Smooth muscle cell (in vitro differentiated cells): ENCODE results near the gene ACOT6. TPM values are rescaled to one million over a fixed set of nuclear protein-coding genes. Genes with fewer than 3 reads are reported as not detected.

Experiments used
- DNase-seq: peaks from one replicate; lab custom pipeline; 2025; ENCODE audit not compliant: unreplicated experiment; lab: John Stamatoyannopoulos, UW
- H2AFZ ChIP-seq: fragments of 200-600 bp; sonication (generic); 2 replicates; pipeline ENCODE4 v1.6.0; 2016; ENCODE audit warnings: antibody characterized with exemption, low read depth, mild to moderate bottlenecking
- H3F3A ChIP-seq: fragments of 200-600 bp; sonication (generic); 2 replicates; pipeline ENCODE4 v1.6.0; 2017; ENCODE audit warnings: antibody characterized with exemption, low read depth
- H3K27ac ChIP-seq: fragments of 200-600 bp; sonication (generic); 2 replicates; pipeline ENCODE4 v1.5.1; 2016; ENCODE audit warnings: low read depth, mild to moderate bottlenecking
- H3K27me3 ChIP-seq: fragments of 200-600 bp; sonication (generic); 2 replicates; pipeline ENCODE4 v1.6.1; 2016; ENCODE audit warnings: low read depth, mild to moderate bottlenecking
- H3K36me3 ChIP-seq: fragments of 200-600 bp; sonication (generic); 2 replicates; pipeline ENCODE4 v1.5.1; 2016; ENCODE audit warnings: low read depth
- H3K4me1 ChIP-seq: fragments of 200-600 bp; sonication (generic); 2 replicates; pipeline ENCODE4 v1.5.1; 2016; ENCODE audit warnings: low read depth
- H3K4me2 ChIP-seq: fragments of 200-600 bp; sonication (generic); 2 replicates; pipeline ENCODE4 v1.6.0; 2016; ENCODE audit warnings: mild to moderate bottlenecking
- H3K4me3 ChIP-seq: fragments of 200-600 bp; sonication (generic); 2 replicates; pipeline ENCODE4 v1.5.1; 2016; ENCODE audit warnings: mild to moderate bottlenecking
- H3K79me2 ChIP-seq: fragments of 200-600 bp; sonication (generic); 2 replicates; pipeline ENCODE4 v1.6.0; 2016; ENCODE audit warnings: low read depth, mild to moderate bottlenecking
- H3K9ac ChIP-seq: fragments of 200-600 bp; sonication (generic); 2 replicates; pipeline ENCODE4 v1.6.0; 2016; ENCODE audit warnings: low read depth
- H3K9me3 ChIP-seq: fragments of 200-600 bp; sonication (generic); replicated peaks from 2 replicates; pipeline ENCODE4 v1.5.1; 2016; ENCODE audit warnings: low read depth
- H4K20me1 ChIP-seq: fragments of 200-600 bp; sonication (generic); 2 replicates; pipeline ENCODE4 v1.6.0; 2016; ENCODE audit warnings: low read depth
- WGBS: methylation state at CpG from one replicate; pipeline ENCODE4 v1.1.7; 2016; ENCODE audit warnings: low lambda C conversion rate; 5-methylcytosine and 5-hydroxymethylcytosine counted together
- polyA plus RNA-seq: library from polyadenylated mRNA; unstranded; fragments of >200 nt; fragmentation: Nextera tagmentation; extraction: Ambion mirVana; gene quantifications from 2 replicates; pipeline ENCODE4 v1.2.1, GENCODE V29; 2016
- small RNA-seq: library from RNA; depleted of rRNA; stranded (forward); fragments of <200 nt; gene quantifications from one replicate; pipeline ENCODE3, GENCODE V24; 2014
- total RNA-seq: library from RNA; depleted of rRNA; stranded (reverse); fragments of >200 nt; gene quantifications from 2 replicates; pipeline ENCODE4 v1.2.3, GENCODE V29; 2014
- TF ChIP-seq, protein P1 (sequence below): fragments of 200-600 bp; sonication (generic); IDR thresholded peaks from 2 replicates; pipeline ENCODE4 v1.5.1; 2017; ENCODE audit warnings: borderline replicate concordance, mild to moderate bottlenecking, antibody characterized with exemption; ENCODE audit not compliant: insufficient read depth, poor library complexity, severe bottlenecking

The ACOT6 gene
- total and polyA plus RNA-seq, 2 experiments from 2014 or later: not detected

DNA sequence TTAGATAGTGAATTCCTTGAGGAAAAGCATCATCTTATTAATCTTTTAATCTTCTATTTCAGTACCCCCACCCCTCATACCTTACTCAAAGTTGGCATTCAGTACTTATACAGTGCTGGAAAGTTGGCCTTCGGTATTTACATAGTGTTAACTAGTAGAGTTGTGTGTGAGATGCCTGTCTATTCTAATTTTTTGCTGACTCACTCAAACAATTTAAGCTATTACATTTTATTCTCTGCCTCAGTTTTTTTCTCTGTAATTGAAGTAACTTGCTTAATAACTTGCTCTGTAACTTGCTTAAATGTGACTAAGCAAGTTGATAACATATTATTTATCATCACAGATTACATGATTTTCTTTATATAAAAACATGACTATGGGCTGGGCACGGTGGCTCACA lies 52.8 kb downstream of the ACOT6 start:
- H3K27me3 ChIP-seq: no peaks in the 10 kb centered on the region
- no peak overlapping the region for H3K4me2 ChIP-seq
- no peaks in the 10 kb centered on the region for H3K4me1 ChIP-seq
- H4K20me1 ChIP-seq: no peaks in the 10 kb centered on the region
- TF ChIP-seq, protein P1, sequence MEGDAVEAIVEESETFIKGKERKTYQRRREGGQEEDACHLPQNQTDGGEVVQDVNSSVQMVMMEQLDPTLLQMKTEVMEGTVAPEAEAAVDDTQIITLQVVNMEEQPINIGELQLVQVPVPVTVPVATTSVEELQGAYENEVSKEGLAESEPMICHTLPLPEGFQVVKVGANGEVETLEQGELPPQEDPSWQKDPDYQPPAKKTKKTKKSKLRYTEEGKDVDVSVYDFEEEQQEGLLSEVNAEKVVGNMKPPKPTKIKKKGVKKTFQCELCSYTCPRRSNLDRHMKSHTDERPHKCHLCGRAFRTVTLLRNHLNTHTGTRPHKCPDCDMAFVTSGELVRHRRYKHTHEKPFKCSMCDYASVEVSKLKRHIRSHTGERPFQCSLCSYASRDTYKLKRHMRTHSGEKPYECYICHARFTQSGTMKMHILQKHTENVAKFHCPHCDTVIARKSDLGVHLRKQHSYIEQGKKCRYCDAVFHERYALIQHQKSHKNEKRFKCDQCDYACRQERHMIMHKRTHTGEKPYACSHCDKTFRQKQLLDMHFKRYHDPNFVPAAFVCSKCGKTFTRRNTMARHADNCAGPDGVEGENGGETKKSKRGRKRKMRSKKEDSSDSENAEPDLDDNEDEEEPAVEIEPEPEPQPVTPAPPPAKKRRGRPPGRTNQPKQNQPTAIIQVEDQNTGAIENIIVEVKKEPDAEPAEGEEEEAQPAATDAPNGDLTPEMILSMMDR: no peak
- no peak overlapping the region for H3K27ac ChIP-seq
- H3K79me2 ChIP-seq: no peaks in the 10 kb centered on the region
- no peak for DNase-seq
- H3K36me3 ChIP-seq: peaks cover 2% of the 10 kb centered on the region
- WGBS: 95% methylated on average over 2 of the region's 2 CpGs
- H3F3A ChIP-seq: no peaks in the 10 kb centered on the region
- no peak overlapping the region for H3K4me3 ChIP-seq
- H3K9me3 ChIP-seq: no peaks in the 10 kb centered on the region
- no peak overlapping the region for H3K9ac ChIP-seq
- H2AFZ ChIP-seq: no peak overlapping the region

- no peak overlapping the region for H3K4me3 ChIP-seq
Measured at GRCh38 chr14:73666583-73666982, 54.3 kb downstream of the ACOT6 start.

GRCh38 chr14:73667854-73668253 lies 55.5 kb downstream of the ACOT6 start:
- Histone ChIP-seq H2AFZ (no peak overlapping the region), H3K4me3 (no peak overlapping the region), H4K20me1 (no peaks in the 10 kb centered on the region), H3F3A (no peaks in the 10 kb centered on the region), H3K4me2 (no peak overlapping the region), H3K36me3 (peaks cover 7% of the 10 kb centered on the region), H3K9ac (no peak overlapping the region), H3K27ac (no peak overlapping the region), H3K9me3 (no peaks in the 10 kb centered on the region), H3K4me1 (no peaks in the 10 kb centered on the region), H3K27me3 (no peaks in the 10 kb centered on the region), H3K79me2 (no peaks in the 10 kb centered on the region)
- TF ChIP-seq, protein P1: no peak
- no peak for DNase-seq
- WGBS: 91% methylated on average over 3 of the region's 3 CpGs

More at GRCh38 chr14:73666583-73666982, 54.3 kb downstream of the ACOT6 start:
- Histone ChIP-seq H3K27ac (no peak overlapping the region), H3K36me3 (peaks cover 3% of the 10 kb centered on the region), H4K20me1 (no peaks in the 10 kb centered on the region), H3K4me2 (no peak overlapping the region), H3K27me3 (no peaks in the 10 kb centered on the region), H3K9me3 (no peaks in the 10 kb centered on the region), H3K79me2 (no peaks in the 10 kb centered on the region), H3K9ac (no peak overlapping the region), H3F3A (no peaks in the 10 kb centered on the region), H3K4me1 (no peaks in the 10 kb centered on the region), H2AFZ (no peak overlapping the region)
- 97% methylated on average over 5 of the region's 5 CpGs for WGBS
- DNase-seq: no peak
- TF ChIP-seq, protein P1: no peak

Small RNAs within 50 kb of the gene (small RNA-seq; reads per million reads assigned to genes)
- gene RNU6-240P: not detected

Other genes with a start within 250 kb of the ACOT6 start
- gene NUMB, start 154.0 kb upstream of the ACOT6 start, total RNA-seq: 34.5 and 39.7 TPM in 2 replicates
- 54.6 and 57.4 TPM in 2 replicates for gene NUMB, start 154.0 kb upstream of the ACOT6 start, polyA plus RNA-seq
- gene RIOX1, start 121.6 kb upstream of the ACOT6 start, total RNA-seq: 2.7 and 5.7 TPM in 2 replicates
- 7.9 and 10.6 TPM in 2 replicates for gene RIOX1, start 121.6 kb upstream of the ACOT6 start, polyA plus RNA-seq
- 7.9 and 13.1 TPM in 2 replicates for gene ACOT1, start 75.4 kb upstream of the ACOT6 start, total RNA-seq
- gene ACOT1, start 75.4 kb upstream of the ACOT6 start, polyA plus RNA-seq: 4.3 and 7.3 TPM in 2 replicates
- gene HEATR4, start 53.6 kb upstream of the ACOT6 start, total RNA-seq: not detected in 2 replicates
- gene HEATR4, start 53.6 kb upstream of the ACOT6 start, polyA plus RNA-seq: 0.19 and 0.51 TPM in 2 replicates
- 12.1 and 14.7 TPM in 2 replicates for gene ACOT2, start 43.3 kb upstream of the ACOT6 start, total RNA-seq
- 17.1 and 20.5 TPM in 2 replicates for gene ACOT2, start 43.3 kb upstream of the ACOT6 start, polyA plus RNA-seq
- gene ACOT4, start 20.6 kb upstream of the ACOT6 start, total RNA-seq: 0.54 and 0.94 TPM in 2 replicates
- 0.52 and 1.0 TPM in 2 replicates for gene ACOT4, start 20.6 kb upstream of the ACOT6 start, polyA plus RNA-seq
- 10.4 and 32.7 TPM in 2 replicates for gene DNAL1, start 32.5 kb downstream of the ACOT6 start, total RNA-seq
- gene DNAL1, start 32.5 kb downstream of the ACOT6 start, polyA plus RNA-seq: 12.2 and 12.6 TPM in 2 replicates
- 16.5 and 22.4 TPM in 2 replicates for gene PNMA1, start 101.9 kb downstream of the ACOT6 start, total RNA-seq
- gene PNMA1, start 101.9 kb downstream of the ACOT6 start, polyA plus RNA-seq: 43.5 and 52.7 TPM in 2 replicates
- 3.7 and 4.7 TPM in 2 replicates for gene PTGR2, start 239.3 kb downstream of the ACOT6 start, total RNA-seq
- 2.9 and 4.0 TPM in 2 replicates for gene PTGR2, start 239.3 kb downstream of the ACOT6 start, polyA plus RNA-seq